SHP77 (cell line): ENCODE results near the gene GZMM.

Source experiments
- DNase-seq, 2 experiments: peaks; one replicate each; lab custom pipeline; 2025; lab: John Stamatoyannopoulos, UW

The GZMM gene

DNA sequence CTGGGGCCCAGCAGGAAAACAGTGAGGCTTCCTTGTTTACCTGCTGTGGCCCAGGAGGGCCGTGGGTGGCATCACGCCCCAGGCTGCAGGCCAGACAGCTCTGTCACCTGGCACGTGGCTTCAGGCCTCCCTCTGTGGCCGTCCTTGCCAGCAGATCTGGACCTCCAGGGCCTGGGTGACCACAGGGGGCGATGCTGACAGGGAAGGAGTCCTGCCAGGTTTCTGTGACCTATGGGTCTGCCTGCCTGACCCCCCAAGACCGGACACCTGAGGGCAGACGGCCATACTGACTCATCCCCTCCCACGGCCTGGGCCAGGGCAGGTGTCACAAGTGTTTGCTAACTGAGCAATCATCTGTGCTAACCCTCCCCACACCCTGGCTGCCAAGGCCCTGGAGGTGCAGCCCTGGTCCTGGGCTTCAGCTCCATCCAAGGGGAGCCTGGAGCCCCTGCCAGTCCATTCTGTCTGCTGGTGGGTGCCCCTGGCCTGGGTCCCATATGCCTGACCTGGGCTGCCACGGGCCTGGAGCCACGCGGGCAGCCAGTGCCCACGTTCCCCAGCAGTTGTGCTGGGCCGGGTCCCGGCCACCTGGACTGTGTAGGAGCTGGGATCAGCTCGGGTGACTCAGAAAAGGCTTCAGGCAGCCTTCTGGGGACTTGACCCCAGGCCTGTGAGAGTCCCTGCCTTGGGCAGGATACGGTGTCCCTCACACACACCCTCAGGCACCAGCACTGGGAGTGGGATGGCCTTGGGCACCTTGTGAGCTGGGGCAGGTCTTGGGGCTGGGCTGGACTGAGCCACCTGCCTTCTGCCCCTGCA is 8.6 kb upstream of the GZMM start:
- DNase-seq: no peak

DNA sequence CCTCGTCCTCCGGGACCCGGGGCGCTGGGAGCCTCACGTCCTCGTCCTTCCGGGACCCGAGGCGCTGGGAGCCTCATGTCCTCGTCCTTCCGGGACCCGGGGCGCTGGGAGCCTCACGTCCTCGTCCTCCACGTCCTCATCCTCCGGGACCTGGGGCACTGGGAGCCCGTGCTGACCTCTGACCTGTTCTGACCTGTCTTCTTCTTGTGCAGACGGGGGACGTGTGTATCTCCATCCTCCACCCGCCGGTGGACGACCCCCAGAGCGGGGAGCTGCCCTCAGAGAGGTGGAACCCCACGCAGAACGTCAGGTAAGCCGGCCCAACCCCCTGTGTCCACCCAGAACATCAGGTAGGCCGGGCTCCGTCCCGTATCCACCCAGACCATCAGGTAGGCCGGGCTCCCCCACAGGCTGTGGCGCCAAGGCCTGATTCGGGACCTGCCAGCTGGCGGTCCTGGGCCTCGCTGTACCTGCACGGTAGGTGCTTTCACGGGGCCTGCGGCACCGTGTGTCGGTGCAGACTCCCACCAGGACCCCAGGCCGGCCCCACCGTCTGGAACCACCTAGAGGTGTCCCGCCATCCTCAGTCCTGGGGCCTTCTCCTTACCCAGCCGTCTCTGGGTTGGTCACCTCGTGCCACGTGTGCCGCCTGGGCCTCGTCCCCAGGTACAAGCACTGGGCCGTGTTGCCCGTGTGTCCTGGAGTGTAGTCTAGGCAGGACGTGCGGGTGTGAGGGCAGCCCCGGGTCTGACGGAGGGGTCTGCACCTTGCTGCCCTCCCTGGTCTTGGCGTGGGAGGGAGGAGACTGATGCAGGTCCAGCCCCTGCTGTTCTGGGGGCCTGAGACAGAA is 7.6 kb upstream of the GZMM start:
- no peak for DNase-seq

DNA sequence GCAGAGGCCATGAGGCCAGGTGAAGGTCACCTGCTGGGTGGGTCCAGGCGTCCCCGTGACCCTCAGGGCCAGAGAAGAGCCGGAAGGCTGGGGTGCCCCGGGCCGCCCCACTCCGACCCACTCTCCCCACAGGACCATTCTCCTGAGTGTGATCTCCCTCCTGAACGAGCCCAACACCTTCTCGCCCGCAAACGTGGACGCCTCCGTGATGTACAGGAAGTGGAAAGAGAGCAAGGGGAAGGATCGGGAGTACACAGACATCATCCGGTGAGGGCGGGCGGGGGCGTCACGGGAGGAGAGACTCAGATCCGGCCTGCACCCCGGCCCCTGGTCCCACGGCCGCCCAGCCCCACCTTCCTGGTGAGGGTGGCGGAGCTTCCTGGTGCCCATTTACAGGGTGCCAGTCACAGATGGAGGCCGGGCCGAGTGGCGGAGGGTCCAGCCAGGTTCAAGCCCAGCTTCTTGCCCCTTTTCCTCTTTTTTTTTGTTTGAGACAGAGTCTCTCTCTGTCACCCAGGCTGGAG is 6.9 kb upstream of the GZMM start:
- no peak for DNase-seq

DNA sequence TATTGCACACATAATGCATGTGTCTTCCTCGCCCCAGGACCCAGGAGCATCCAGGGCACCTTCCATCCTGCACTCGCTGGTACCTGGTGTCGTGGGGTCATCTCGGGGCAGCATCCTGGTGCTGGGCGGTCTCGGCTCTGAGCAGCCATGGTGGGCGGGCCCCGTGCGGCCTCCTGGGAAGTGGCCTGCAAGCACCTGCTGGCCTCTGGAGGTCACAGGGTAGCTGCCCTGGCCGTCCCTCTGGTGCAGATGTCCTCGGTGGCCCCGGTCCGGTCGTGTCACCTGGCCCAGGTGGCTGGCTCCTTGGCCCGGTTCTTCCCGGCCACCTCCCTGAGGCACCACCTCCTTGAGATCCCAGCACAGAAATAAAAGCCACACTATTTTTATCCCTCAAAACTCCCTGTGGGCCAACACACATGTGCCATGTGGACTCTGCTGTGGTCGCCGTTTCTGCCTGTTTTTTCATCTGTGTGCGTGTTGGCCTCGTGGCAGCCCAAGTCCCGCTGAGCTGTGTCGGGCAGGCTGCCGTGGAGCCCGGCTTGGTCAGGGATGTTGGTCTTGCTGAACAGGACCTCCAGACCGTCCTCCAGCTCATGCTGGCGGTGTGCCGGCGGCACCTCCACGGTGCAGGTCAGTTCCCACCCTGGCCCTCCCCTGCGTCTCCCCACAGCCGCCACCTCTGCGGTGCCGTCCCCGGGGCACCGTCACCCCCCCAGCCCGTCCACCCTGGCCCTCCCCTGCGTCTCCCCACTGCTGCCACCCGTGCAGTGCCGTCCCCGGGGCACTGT is 5.0 kb upstream of the GZMM start:
- DNase-seq: no peak

GRCh38 chr19:539429-540030 is 4.3 kb upstream of the GZMM start:
- no peak for DNase-seq

- no peak for DNase-seq
Observed at GRCh38 chr19:540867-541637, 2.8 kb upstream of the GZMM start.

DNA sequence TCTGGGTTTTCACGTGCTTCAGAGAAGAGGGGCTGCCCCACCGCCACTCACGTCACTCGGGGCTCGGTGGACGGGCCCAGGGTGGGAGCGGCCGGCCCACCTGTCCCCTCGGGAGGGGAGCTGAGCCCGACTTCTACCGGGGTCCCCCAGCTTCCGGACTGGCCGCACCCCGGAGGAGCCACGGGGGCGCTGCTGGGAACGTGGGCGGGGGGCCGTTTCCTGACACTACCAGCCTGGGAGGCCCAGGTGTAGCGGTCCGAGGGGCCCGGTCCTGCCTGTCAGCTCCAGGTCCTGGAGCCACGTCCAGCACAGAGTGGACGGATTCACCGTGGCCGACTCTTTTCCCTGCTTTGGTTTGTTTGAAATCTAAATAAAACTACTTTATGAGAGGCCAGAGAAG is 2.2 kb upstream of the GZMM start:
- no peak for DNase-seq

- no peak for DNase-seq
Observed at GRCh38 chr19:542173-542866, 1.5 kb upstream of the GZMM start.

DNA sequence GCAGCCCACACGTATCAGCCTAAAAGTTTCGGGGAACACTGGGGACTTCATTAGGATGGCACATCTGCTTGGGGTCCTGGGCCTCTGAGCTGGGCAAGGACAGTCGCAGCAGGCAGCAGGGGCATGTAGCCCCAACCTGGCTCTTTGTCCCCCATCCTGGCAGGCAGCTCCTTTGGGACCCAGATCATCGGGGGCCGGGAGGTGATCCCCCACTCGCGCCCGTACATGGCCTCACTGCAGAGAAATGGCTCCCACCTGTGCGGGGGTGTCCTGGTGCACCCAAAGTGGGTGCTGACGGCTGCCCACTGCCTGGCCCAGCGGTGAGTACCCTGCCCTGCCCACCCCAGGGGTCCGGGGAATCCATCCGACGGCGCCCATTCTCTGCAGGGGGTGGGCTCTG is 3.3 kb downstream of the GZMM start:
- DNase-seq: no peak

DNA sequence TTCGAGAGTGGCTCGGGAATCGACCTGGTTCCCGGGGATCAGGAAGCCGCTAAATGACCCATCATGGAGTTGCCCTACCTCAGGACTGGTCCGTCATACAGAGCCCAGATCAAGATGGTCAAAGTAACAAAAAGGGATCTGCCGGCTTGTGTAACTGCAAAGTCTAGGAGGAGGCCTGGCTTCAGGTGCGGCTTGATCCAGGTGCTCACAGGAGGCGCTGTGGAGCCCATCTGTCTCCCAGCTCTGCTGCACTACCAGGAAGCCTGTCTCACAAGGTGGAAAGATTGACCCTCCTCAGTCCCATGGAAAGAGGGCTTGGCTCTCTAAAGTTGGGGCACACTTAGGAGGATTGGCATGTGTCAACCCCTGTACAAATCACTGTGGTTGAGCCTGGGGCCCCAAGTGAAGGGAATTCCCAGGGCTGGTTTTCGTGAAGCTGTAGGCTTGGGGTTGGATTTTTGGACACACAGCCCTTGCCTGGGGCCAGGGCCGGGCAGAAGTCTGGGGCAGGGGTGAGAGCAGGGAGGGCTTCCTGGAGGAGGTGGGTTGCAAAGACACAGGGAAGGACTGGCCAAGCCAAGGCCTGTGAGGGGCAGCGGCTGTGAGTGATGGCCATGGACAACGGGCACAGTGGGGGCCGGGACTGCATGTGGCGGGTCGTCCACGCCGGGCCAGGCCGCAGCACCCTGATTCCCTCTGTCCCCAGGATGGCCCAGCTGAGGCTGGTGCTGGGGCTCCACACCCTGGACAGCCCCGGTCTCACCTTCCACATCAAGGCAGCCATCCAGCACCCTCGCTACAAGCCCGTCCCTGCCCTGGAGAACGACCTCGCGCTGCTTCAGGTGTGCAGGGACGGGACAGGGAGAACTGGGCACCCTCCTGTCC is 4.2 kb downstream of the GZMM start:
- DNase-seq: no peak

- peak in 1 of 2 experiments; percentile 33 for DNase-seq
Observed at GRCh38 chr19:548886-549830, 5.3 kb downstream of the GZMM start.

DNA sequence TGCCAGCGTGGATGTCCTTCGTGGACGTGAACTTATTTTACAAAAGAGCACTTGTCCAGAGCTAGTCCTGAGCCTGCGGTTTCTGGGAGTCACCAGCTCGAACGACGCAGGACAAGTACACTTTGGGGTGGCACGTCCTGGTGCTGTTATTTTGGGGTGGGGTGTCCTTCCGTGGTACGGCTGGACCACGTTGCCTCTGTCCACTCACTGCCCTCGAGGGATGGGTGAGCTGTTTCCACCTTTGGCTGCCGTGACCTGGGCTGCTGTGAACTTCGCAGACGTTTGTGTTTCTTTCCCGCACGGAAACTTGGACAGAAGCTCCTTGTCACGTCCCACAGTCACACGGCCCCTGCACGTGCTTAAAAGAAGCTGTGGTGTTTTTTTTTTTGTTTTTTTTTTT is 11.0 kb downstream of the GZMM start:
- DNase-seq: no peak

GRCh38 chr19:555474-555808 is 11.6 kb downstream of the GZMM start:
- DNase-seq: no peak

GRCh38 chr19:556611-557382 is 12.9 kb downstream of the GZMM start:
- DNase-seq: no peak

DNA sequence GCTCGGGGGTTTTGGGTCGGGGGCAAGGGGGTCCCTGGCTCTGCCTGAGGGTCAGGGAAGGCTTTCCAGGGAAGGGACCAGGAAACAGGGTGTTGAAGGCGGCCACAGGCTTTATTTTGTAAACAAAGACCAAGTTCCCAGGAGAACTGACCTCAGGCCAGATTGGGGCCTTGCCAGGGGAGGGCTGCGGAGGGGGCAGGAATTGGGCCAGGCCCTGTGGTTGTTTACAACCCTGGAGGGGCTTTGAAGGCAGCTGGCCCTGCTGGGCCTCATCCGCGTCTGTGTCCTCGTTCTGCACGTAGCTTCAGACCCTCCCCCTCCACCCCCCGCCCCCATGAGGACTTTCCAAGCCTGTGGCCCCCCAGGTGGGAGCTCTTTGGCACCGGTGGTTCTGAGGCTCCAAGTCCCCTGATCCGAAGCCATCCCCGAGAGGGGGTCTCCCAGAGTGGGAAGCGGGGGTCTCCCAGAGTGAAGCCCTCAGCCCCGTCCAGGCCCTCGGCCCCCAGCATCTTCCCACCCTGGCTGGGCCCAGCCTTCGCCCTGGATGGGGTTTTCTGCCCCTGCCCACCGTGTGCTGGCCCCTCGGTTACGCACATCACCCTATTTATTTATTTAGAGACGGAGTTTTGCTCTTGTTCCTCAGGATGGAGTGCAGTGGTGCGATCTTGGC is 15.1 kb downstream of the GZMM start:
- no peak for DNase-seq

GRCh38 chr19:560121-560520 is 16.3 kb downstream of the GZMM start:
- no peak for DNase-seq

DNA sequence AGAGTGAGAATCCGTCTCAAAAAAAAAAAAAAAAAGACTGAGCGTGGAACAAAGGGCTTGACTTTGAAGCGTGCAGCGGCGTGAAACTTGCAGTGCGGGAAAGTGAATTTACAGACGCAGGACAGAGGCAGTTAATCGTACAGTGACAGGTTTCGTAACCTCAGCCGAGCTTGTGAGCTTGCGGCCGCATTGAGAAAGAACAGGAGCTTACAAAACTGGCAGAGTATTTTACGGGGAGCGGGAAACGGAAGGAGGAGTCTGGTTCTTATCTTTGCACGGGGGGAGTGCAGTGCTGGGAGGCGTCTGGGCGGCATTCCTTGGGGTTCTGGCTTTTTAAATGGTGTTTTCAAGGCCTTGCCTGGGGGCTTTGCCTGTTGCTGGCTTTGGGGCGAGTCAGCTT is 22.6 kb downstream of the GZMM start:
- DNase-seq: no peak
